HG03558 (cell line): ENCODE data around the gene CTNNAL1.

Source experiments
- ATAC-seq: cut with Tn5 transposase; IDR thresholded peaks from one replicate; pipeline ENCODE4 v1.9.1; 2021; ENCODE audit warnings: moderate number of reproducible peaks; ENCODE audit not compliant: unreplicated experiment; ENCODE audit errors: extremely low read depth

The CTNNAL1 gene

DNA sequence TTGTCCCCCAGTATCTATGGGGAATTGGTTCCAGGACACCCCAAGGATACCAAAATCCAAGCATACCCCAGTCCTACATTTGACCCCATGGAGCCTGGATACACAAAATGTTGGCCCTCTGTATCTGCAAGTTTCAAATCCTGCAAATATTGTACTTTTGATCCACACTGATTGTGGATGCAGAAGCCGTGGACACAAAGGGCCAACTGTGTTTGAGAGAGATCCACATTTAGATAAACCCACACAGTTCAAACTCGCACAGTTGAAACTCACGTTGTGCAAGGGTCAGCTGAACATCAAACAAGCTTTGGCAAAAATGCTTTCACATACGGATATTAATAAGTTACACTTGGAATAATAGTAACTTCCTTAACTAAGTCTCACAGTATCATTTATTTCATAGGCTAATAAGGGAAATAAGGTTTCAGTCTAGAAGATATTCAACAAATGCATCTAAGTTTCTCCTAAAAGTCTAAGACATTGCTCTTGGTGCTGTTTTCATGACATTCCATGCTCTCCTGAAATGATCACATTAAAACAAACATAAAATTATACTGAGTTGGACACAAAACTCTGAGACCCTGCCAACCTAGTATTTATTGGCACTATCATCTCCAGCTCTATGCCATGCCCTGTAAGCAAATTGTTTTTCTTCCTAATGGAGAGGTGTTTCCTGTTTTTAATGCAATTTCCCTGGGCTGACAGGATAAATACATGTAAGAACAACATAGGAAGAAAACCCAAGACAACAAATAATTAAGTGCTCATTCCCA, 118.9 kb downstream of the CTNNAL1 start:
- ATAC-seq = no peak
